GM12891 (cell line): ENCODE data around the gene SH2D3C.

Experiments used
- POLR2A ChIP-seq: IDR thresholded peaks from 2 replicates; pipeline ENCODE4 v1.6.1; 2011; ENCODE audit warnings: low read depth, low read length, control low read depth
- POLR2AphosphoS5 ChIP-seq: IDR thresholded peaks from 2 replicates; pipeline ENCODE4 v1.6.1; 2011; ENCODE audit warnings: low read depth, low read length, control low read depth
- TAF1 ChIP-seq: IDR thresholded peaks from 2 replicates; pipeline ENCODE4 v1.6.1; 2011; ENCODE audit warnings: low read depth, low read length, control low read depth

DNA sequence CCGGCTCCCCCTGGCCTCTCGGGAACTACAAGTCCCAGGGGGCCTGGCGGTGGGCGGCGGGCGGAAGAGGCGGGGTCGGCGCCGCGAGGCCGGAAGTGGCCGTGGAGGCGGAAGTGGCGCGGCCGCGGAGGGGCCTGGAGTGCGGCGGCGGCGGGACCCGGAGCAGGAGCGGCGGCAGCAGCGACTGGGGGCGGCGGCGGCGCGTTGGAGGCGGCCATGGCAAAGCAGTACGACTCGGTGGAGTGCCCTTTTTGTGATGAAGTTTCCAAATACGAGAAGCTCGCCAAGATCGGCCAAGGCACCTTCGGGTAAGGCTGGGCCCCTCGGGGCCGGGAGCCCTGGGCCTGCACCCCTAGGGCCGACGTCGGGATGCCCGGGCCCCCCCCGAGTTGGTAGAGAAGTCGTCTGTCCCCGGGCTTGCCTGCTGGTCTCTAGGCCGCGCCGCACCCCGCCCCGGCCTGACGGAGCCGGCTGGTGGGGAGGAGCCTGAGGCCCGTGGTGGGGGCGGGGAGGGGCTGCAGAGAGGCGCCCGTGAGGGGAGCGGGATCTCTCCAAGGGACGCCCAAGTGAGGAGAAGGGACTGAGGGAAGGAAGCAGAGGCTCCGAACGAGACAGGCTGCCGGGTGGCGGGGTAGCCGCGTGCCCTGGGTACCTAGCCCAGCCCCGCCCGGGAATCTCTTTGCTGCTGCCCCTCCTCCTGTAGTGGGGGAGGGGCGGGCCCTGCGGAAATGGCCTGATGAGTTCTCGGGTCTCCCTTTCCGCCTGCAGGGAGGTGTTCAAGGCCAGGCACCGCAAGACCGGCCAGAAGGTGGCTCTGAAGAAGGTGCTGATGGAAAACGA, 7.7 kb upstream of the SH2D3C start, which contains the start of gene CDK9:
- TF ChIP-seq POLR2A (0 out of 2 replicates have a peak, but pooled peaks have one; percentile 14), POLR2AphosphoS5 (no peak), TAF1 (peak; percentile 26; the same call in 1 of the 2 replicates)
